GM18511 (cell line): ENCODE measurements around the gene SLC12A7.
"Not testable (repeated sequence)": the region's sequence is repeated elsewhere in the genome, so short reads cannot be mapped to it uniquely, and the experiment has no call there.

Source experiments
- ATAC-seq: cut with Tn5 transposase; IDR thresholded peaks from one replicate; pipeline ENCODE4 v1.9.1; 2021; ENCODE audit warnings: mild to moderate bottlenecking, moderate library complexity; ENCODE audit not compliant: unreplicated experiment

Gene SLC12A7

DNA sequence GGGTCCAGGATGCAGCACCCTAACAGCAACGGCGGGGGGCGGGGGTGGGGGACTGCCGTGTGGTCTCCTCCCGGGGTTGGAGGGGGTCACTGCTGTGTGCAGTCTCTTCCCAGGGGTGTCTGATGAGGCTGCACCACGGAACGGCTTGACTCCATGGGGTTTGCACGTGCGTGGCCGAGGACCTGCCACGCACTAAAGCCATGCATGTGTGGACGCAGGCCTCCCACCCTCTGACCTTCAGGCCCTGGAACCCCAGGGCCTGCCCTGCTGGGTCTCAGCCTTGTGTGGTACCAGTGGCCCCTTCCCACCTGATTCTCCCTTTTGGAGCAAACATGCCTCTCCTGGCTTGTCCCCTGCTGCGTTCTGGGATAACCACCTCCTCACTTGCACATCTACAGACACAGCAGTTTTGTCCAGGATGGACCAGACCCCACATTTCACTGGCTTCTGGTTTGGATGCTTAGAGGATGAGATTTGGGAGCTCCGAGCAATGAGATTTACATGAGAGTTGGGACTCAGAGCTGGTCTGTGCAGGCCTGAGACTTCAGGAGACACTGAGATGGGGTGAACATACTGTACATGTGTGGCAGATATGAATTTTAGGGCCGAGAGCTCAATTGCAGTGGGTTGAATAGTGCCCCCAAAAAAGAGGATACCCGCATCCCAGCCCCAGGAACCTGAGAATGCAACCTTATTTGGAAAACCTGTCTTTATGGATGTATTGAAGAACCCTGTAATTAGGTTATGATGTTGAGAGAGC is 45.8 kb downstream of the SLC12A7 start:
- no peak for ATAC-seq

DNA sequence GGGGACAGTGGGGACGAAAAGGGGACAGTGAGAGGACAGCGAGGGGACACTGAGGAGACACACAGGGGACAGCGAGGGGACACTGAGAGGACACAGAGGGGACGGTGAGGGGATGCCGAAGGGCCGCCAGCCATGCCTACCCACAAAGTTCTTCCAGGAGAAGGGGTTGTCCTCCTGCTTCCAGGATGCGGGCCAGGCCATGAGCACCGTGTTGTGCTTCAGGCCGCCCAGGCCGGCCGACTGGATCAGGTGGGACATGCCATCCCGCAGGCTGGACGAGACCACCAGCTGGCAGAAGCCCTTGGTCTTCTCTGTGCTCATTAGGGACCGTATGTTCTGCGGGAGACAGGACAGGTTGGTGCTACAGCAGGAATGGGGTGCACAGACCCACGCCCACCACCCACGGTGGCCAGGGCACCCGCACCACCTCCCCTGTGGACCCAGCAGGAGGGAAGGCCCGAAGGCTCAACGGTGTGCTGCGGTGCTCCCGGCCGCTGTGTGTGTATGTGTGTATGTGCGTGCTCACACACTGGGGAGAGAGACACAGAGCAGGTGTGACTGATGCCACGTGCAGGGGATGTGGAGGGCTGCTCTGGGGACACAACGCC is 46.6 kb downstream of the SLC12A7 start:
- ATAC-seq = no peak

DNA sequence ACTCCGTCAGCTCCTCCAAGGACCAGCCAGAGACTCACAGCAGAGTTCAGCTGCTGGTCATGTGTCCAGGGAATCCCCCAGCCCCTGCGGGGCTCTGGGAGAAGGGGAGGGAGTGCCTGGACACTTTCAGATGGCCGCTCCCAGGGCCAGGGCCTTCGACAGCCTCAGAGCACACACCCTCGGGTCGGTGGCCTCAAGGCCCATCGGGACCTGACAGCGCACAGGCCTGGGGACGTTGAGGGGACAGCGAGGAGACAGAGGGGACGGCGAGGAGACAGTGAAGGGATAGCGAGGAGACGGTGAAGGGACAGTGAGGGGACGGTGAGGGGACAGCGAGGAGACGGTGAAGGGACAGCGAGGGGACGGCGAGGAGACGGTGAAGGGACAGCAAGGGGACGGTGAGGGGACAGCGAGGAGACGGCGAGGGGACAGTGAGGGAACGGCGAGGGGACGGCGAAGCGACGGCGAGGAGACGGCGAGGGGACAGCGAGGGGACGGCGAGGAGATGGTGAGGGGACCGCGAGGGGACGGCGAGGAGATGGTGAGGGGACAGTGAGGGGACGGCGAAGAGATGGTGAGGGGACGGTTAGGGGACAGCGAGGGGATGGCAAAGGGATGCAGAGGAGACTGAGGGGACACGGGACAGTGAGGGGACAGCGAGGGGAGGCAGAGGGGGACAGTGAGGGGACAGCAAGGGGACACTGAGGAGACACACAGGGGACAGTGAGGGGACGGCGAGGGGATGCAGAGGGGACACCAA is 47.3 kb downstream of the SLC12A7 start:
- ATAC-seq = no peak

DNA sequence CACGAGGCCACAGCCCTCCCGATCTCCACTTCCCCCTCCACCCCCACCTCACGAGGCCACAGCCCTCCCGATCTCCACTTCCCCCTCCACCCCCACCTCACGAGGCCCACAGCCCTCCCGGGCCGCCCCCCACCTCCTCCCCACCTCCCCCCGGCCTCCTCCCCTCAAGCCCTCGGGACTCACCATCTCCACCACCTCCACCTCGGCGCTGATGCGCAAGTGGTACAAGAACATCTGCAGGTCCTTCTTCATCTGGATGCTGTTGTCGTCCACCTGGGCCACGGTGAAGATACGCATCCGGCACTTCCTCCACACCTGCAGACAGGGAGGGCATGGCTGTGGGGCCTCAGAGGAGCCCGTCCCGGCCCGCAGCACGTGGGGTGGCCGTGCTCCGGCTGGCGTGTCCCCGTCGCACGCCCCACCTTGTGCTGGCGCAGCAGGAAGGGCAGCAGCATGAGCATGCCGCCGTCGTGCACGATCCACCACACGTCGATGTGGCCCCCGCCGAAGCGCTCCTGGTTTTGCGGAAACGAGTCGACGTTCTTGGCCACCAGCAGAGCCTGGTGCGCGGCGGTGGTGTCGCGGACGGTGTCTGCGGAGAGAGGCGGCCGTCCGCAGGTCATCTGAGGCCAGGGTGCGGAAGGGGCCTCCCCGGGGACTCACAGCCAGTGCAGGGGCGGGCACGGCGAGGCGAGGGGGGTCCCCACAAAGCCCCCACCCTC is 48.0 kb downstream of the SLC12A7 start:
- ATAC-seq = no peak

DNA sequence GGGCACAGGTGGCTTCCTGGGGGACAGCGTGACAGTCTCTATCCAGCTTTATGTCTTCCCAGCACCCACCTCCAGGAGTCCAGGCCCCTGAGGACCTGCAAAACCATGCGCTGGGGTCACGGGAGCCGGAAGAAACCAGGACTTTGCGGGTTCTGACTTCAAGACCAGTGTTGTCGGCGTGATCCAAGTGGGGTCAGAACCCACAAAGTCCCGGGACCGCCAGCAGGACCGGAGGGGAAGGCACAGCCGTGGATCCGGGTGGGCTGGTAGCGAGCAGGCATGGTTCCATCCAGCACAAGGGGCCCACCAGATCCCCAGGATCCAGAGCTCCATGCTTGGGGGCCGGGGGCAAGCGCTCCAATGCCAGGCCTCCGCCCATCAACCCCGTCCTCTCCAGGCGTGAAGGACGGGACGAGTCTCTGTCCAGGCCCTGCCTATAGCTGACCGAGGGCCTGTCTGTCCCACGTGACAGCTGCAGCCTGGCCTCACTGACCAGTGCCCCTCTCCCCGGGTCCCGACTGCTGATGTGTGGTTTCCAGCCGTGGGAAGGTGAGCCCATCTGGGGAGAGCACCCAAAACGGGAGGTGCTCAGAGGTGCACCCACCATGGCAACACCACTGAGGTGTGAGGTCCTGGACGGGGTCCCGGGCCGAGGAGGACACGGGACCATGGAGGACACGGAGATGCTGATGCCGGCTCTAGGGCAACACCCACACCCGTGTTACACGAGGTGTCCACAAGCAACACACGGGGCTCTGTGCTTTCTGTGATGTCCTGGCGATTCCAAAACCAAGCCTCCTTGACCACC is 48.9 kb downstream of the SLC12A7 start:
- no peak for ATAC-seq

DNA sequence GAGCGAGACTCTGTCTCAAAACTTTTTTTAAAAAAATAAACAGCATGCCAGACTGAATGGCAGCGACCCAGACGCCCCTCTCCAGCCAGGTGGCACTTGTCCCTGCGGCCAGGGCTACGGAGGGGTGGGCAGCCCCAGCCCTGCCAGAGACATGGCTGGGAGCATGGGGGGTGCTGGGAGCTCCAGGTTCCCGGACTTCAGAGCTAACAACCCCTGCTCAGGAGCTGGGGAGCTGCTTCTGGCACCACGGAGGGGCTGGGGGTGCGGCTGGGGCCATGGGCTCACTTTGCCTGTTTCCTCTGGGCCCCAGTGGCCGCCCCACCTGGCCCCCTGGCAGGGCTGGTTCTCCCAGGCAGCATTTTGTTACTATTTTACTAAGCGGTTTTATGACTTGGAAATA is 49.9 kb downstream of the SLC12A7 start:
- no peak for ATAC-seq

DNA sequence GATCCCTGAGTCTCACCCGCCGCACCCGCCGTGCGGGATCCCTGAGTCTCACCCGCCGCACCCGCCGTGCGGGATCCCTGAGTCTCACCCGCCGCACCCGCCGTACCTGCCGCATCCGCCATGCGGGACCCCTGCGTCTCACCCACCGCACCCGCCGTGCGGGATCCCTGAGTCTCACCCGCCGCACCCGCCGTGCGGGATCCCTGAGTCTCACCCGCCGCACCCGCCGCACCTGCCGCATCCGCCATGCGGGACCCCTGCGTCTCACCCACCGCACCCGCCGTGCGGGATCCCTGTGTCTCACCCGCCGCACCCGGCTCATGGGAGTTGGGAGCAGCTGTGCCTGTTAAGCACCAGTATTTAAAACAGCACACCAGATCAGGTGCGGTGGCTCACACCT is 50.6 kb downstream of the SLC12A7 start:
- not testable (repeated sequence) for ATAC-seq

DNA sequence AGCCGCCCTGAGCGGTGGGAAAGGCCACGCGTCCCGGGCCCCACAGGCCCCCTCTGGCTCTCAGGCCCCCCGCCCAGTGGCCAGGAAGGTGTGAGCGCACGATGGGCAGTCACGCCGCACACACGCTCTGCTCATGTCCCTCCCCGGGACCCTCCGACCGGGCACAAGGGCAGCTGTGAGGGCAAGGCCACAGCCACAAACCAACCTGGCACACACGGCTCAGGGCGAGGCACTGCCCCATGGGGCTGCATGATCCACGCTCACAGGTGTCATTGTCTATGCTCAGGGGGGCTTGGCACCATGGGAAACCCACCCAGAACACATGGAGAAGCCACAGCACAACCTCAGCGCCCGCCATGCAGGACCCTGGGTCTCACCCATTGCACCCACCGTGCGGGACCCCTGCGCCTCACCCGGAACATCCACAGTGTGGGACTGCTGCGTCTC is 51.3 kb downstream of the SLC12A7 start:
- ATAC-seq = no peak

DNA sequence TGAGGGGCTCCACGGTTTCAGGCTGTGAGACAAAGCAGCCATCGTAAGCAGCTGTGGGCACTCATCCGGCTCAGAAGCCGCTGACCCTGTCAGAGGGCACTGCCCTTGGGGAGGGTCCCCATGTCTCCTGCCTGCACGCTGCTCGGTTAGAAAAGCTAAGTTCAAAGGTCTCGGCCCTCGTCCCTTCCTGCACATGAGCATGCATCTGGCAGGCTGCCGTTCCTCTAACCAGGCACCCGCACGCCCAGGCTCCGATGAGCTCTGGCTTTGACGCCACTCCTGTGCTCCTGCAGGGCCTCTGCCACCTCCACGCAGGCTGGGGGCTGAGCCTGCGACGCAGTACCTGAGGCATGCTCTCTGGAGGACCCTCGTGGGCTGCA is 52.0 kb downstream of the SLC12A7 start:
- ATAC-seq = no peak

DNA sequence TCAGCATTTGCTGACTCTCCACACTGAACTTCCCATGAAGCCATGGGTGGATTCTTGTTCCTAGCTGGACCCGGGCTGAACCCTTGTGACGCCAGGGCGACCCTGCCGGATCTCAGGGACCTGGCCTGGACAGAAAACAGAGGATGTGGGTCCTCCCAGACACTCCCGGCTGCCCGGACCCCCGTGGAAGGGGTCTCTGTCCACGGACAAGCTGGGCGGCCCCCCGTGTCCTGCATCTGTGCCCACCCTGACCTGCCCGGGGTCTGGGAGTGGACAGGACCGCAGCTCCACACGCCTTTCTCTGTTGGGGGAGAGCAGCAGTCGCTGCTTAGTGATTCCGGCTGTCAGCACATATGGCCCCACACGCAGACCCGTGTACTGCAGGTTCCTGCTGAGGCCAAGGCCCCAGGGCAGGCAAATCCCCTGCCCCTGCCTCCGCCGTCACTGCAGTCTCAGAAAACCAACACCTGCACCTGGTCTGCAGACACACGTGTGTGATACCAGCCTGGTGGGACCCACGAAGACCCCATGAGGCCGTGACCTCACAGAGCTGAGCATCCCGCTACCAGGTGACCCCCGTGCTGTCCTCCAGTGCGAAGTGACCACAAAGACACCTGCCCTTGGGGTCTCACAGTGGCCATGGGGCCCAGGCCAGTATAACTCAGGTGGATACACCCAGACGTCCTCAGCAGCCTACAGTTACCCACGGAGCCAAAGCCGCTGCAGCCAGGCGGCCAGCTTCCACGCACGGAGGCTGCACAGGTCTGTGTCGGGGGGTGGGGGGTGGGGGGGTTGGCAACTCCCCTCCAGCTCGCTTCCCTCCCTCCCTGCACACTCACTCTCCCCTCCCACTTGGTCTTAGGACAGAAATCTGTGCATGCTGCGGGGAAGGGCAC is 52.6 kb downstream of the SLC12A7 start:
- no peak for ATAC-seq

DNA sequence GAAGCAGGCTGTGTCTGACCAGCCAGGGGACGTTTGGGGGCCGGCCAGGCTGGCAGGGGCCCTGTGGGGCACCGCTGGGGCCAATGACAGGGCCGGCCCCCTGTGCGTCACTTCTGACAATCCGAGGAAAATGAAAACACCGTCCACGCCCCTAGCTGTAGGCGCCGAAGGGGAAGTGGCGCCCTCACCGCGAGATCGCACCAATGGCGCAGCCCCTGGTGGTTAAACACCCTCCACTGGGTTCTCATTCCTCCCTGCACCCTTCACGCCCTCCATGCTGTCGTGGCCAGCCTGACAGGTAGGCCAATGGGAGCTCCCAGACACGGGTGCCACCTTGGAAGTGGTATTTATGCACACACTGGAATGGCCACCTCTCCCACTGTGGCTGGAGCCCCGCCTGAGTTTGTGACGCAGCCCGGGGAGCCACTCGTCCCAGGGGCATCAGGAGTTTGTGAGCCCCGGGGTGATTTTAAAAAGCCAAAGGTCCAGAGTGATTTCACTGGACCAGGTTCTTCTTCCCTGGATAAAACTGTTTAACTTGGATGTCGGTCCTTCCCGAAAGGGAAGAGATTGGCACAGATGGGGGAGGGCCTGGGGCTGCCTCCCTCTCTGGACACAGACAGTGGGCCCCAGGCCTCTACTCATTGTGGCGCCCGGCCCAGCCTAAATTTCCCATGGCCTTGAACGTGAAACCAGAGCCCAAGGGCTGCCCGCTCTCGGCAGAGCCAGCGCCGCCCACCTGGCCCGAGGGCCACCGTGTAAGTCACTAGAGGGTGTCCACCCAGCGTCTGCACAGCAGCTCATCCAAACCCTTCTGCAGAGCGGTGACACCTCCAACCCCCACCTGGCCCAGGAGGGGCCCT is 53.5 kb downstream of the SLC12A7 start:
- no peak for ATAC-seq

DNA sequence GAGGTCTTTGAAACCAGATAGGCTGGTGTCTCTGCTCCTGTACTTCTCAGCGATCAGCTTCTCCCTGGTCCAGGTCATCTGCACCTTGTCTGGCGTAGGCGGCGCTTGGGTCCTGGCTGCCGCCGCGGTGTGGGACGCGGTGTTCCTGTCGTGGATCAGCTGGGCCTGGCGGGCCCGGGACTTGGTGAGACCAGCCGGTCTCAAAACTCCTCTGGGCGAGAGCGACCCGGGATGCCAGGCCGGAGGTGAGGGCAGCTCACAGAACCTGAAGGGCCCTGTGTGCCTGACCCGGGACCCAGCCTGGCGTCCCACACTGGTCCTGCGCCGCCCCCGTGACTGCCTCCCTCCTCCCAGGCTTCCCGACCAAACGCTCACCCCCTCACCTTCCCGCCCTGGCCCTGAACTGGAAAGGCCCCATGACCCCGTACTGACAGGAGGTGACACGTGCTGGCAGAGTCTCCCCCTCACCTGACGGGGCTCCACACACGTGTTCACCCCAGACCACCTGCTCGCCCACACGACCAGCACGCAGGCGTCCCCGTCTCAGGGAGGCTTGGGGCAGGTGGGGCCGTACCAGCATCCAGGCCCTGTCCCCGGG is 54.3 kb downstream of the SLC12A7 start:
- ATAC-seq = no peak

DNA sequence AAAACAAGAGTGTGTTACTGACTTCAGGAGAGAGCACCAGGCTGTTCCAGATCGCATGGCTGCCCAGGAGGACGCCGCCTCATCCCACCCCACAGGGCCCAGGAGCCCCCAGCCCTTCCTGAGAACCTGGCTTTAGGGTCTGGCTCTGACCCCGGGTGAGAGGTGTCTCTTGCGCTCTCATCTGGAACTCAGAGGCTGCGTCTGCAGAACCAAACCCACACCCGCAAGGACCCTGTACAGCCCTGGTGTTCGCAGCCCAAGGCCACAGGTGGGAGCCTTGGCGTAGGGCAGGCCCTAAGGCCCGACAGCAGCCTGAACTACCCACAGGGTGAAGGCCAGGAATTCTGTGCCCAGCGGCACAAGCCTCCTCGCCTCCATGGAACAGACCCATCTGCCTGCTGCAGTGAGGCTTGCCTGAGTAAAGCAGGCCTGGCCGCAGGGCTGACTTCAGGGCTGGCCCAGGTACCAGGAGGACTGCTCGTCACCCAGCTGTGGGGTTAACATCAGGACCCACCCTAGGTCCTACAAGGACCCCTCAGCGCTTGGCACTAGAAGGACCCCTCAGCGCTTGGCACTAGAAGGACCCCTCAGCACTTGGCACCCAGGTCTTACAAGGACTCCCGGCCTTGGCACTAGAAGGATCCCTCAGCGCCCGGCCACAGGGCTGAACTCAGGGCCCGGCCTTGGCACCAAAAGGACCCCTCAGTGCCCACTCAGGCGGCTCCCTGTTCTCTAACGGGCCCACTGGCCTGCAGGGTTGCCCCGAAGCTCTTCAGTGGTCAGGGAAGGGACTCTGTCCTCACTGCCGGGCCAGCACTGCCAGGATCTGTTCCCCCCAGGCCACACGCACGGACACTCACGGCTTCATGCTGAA is 55.0 kb downstream of the SLC12A7 start:
- no peak for ATAC-seq

DNA sequence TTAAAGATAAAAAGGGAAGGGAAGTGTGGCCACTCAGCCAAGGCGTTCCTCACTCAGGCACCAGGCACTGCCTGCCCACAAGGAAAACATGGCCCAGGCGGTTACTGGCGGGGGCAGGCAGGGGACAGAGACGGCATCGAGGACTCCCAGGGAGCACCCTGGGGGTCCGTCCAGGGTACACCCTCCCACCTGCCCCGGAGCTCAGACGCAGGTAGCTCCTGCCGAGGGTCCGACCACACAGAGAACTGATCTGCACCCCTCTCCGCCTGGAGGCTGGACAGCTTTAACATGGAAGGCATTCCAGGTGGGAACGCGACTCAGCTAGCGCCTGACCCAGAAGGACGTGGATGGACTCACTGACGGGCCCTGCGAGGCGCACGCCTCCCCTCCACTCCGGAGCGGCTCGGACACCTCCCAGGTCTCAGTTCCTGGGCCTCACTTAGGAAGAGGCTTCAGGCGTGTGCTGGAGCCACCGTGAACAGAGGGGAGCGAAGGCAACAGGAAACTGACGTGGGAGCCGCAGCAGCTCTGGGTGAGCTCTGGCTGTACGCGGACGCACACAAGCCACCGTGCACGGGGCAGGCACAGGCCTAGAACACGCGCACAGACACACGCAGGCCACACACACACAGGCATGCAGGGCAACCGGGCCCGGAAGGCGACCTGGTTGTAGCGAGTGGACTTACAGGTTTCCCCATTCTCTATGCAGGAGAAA is 55.8 kb downstream of the SLC12A7 start:
- no peak for ATAC-seq

DNA sequence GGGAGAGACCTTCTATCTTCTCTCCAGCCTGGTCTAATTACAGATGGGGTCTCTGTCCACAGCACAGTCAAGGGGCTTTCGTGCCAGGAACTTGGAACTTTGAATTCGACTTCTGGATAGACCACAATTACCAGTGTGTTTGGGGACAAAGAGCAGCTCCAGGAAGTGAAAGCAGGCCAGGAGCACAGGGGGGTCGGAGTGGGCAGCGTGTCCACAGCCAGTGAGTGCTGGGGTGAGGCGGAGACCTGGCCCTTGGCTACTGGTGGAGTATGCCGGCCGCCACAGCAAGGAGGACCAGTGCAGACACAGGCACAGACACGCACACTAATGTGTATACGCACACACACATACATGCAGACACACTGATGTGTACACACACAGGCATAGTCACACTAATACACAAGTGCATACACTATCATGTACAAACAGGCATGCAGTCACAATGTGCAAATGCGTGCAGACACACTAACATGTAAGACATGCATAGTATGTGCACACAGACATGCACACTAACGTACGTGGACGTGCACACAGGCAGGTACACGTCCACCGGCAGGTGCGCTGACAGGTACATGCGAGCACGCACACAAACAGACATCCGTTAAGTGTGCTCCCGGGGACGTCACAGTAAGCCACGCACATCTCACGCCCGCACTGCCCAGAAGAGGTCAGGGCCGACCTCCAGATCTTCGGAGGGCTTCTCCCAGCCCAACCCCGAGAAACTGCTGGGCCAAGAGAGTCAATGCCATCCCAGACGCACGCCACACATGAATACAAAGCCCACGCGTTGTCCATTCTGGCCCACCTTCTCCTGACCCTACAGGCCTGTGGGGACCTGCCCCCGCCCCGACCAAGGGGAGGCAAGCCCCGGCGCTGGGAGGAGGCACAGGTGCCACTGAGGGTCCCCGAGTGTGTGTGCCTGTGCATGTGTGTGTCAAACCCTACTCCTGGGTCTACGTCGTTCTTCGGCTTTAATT is 56.8 kb downstream of the SLC12A7 start:
- no peak for ATAC-seq
